ENCODE results near the gene CABP7. TPM values are rescaled to one million over a fixed set of nuclear protein-coding genes. Genes with fewer than 3 reads are reported as not detected.

The CABP7 gene
- total and polyA plus RNA-seq, 2 of the 8 experiments (the other 6 are each of a cell fraction or from before 2014, with no cell fraction given), result 0.20 to 0.36 TPM

GRCh38 chr22:29768052-29768693 is 48.4 kb downstream of the CABP7 start:
- Histone ChIP-seq H3K79me1 (ENCODE audit: low read depth, low read length) (peaks cover 5% of the 10 kb centered on the region), H3K4ac (replicated peaks; ENCODE audit: insufficient read length, low read depth, low read length) (no peak overlapping the region), H3K27ac (ENCODE audit: low read depth, low read length) (0 out of 2 replicates have a peak overlapping the region, but pooled peaks have one; percentile 91), H2AK5ac (ENCODE audit: low read depth, low read length) (no peak overlapping the region), H3K4me1 (replicated peaks in 1 of 4; ENCODE audit: control insufficient read depth in 3 of 4, insufficient read depth in 4 of 4, low read length in 3 of 4) (peaks cover 3 to 5% (median 4%) of the 10 kb centered on the region in 4 experiments; a peak in 6 of 7 replicates), H4K20me1 (replicated peaks in 1 of 2; ENCODE audit: control insufficient read depth in 1 of 2, insufficient read depth in 2 of 2, low read length in 2 of 2) (peaks cover 0 to 3% of the 10 kb centered on the region in 2 experiments), H4K8ac (ENCODE audit: extremely low read depth, insufficient read depth, low read length) (no peak overlapping the region), H3K4me2 (ENCODE audit: insufficient read depth in 1 of 2, low read depth in 2 of 2, low read length in 2 of 2) (peak overlapping the region; percentile 77 to 90), H3K9me3 (ENCODE audit: insufficient read depth in 2 of 2, low read depth in 1 of 2, low read length in 1 of 2) (no peaks in the 10 kb centered on the region), H3K56ac (replicated peaks; ENCODE audit: insufficient read length, low read depth, low read length) (no peak overlapping the region), H2BK120ac (replicated peaks; ENCODE audit: low read depth, low read length) (no peak overlapping the region), H3K9ac (replicated peaks in 1 of 4; ENCODE audit: extremely low read depth in 1 of 4, low read depth in 3 of 4, low read length in 3 of 4) (peak overlapping the region; percentile 14 to 94 (median 61); a peak in 6 of 7 replicates), H3K79me2 (ENCODE audit: control insufficient read depth in 1 of 2, insufficient read depth in 2 of 2, low read length in 2 of 2) (peaks cover 4 to 13% of the 10 kb centered on the region in 2 experiments; a peak in 2 of 4 replicates), H2BK12ac (ENCODE audit: low read depth, low read length) (no peak overlapping the region), H3K23ac (ENCODE audit: insufficient read length) (no peak overlapping the region), H3K36me3 (ENCODE audit: control insufficient read depth in 2 of 4, insufficient read depth in 4 of 4, low read length in 3 of 4) (peaks cover 3 to 13% (median 6%) of the 10 kb centered on the region in 4 experiments; a peak in 6 of 8 replicates), H2AFZ (ENCODE audit: low read length) (no peak overlapping the region), H3K4me3 (ENCODE audit: extremely low read depth in 1 of 4, insufficient read depth in 2 of 4, low read depth in 3 of 4, low read length in 4 of 4) (peak overlapping the region; percentile 78 to 99 (median 92)), H2BK15ac (ENCODE audit: low read length) (0 out of 2 replicates have a peak overlapping the region, but pooled peaks have one; percentile 20), H2BK20ac (ENCODE audit: low read length) (no peak overlapping the region), H3K18ac (ENCODE audit: extremely low read depth, low read length) (no peak overlapping the region), H4K5ac (ENCODE audit: insufficient read length, low read depth, low read length) (no peak overlapping the region), H2BK5ac (ENCODE audit: low read depth, low read length) (no peak overlapping the region), H3K23me2 (ENCODE audit: low read depth, low read length) (peaks cover 3% of the 10 kb centered on the region; the same call in 1 of the 2 replicates), H3K27me3 (replicated peaks in 1 of 4; ENCODE audit: control insufficient read depth in 3 of 4, extremely low read depth in 1 of 4, insufficient read depth in 3 of 4, low read length in 3 of 4) (no peaks in the 10 kb centered on the region), H3K14ac (ENCODE audit: insufficient read length) (no peak overlapping the region), H4K91ac (replicated peaks; ENCODE audit: insufficient read length, low read length) (no peak overlapping the region)
- POLR2A ChIA-PET (ENCODE audit: partially characterized antibody), result no interaction called here
- TF ChIP-seq CTCF (IDR thresholded peaks at IDR 0.05; ENCODE audit: control extremely low read depth in 1 of 3, insufficient read depth in 1 of 3, low read depth in 1 of 3, low read length in 3 of 3), result no peak
- TF ChIP-seq E2F6 (IDR thresholded peaks at IDR 0.05), result no peak
- TF ChIP-seq POU5F1 (IDR thresholded peaks at IDR 0.05; ENCODE audit: low read depth, low read length), result no peak
- TF ChIP-seq CEBPB (IDR thresholded peaks at IDR 0.05; ENCODE audit: low read depth, low read length), result no peak
- TF ChIP-seq ASH2L (IDR thresholded peaks at IDR 0.05; ENCODE audit: low read length), result no peak
- no peak for TF ChIP-seq ZNF274 (IDR thresholded peaks at IDR 0.05; ENCODE audit: borderline replicate concordance, extremely low read depth, low read length)
- no peak for TF ChIP-seq EP300 (IDR thresholded peaks at IDR 0.05; ENCODE audit: borderline replicate concordance in 1 of 2, low read depth in 2 of 2, low read length in 2 of 2)
- CTCF ChIA-PET (ENCODE audit: partially characterized antibody), result interaction anchor here (1.3 kb wide), 1 partner anchor 310 kb away, joined by 3 read pairs; no protein-coding TSS in a partner anchor
- WGBS, 2 experiments (ENCODE audit: extremely low coverage in 1 of 2, insufficient coverage in 1 of 2, insufficient read length in 1 of 2, insufficient replicate concordance in 2 of 2, low coverage in 1 of 2, low lambda C conversion rate in 2 of 2, missing lambda C conversion rate in 1 of 2), result 76% methylated on average over 6 of the region's 6 CpGs; no CpG with 5 or more reads in 1 of the 2 experiments
- DNase-seq (ENCODE audit: low read depth in 1 of 2, low spot score in 2 of 2), result no peak
- no peak for FAIRE-seq

All from H1 (cell line).